Astrocyte (in vitro differentiated cells and primary cell): ENCODE measurements around the gene GPR27. TPM values are rescaled to one million over a fixed set of nuclear protein-coding genes. Genes with fewer than 3 reads are reported as not detected.

ENCODE experiments used
- DNase-seq: peaks from one replicate; pipeline ENCODE4 v3.0.0-alpha.2; 2010; ENCODE audit warnings: low read depth
- FAIRE-seq: peaks from 2 replicates; lab custom pipeline; 2011; peaks lifted over from hg19 to GRCh38; lab: Jason Lieb, UNC
- H2AFZ ChIP-seq: 2 replicates; pipeline ENCODE4 v1.6.0; 2012; ENCODE audit warnings: low read depth, low read length, inconsistent platforms
- H3K27ac ChIP-seq: 2 replicates; pipeline ENCODE4 v1.5.1; 2011; ENCODE audit warnings: low read depth, low read length, inconsistent platforms
- H3K27me3 ChIP-seq: 2 replicates; pipeline ENCODE4 v1.6.0; 2011; ENCODE audit warnings: low read length, inconsistent platforms; ENCODE audit not compliant: insufficient read depth
- H3K36me3 ChIP-seq: 2 replicates; pipeline ENCODE4 v1.5.1; 2011; ENCODE audit warnings: low read length, inconsistent platforms; ENCODE audit not compliant: insufficient read depth
- H3K4me1 ChIP-seq: 2 replicates; pipeline ENCODE4 v1.5.1; 2011; ENCODE audit warnings: low read length, inconsistent platforms; ENCODE audit not compliant: insufficient read depth
- H3K4me2 ChIP-seq: 2 replicates; pipeline ENCODE4 v1.6.0; 2012; ENCODE audit warnings: low read length, inconsistent platforms
- H3K4me3 ChIP-seq: 2 replicates; pipeline ENCODE4 v1.5.1; 2011; ENCODE audit warnings: low read depth, mild to moderate bottlenecking, low read length, inconsistent platforms; ENCODE audit not compliant: insufficient read depth
- H3K79me2 ChIP-seq: 2 replicates; pipeline ENCODE4 v1.6.0; 2012; ENCODE audit warnings: mild to moderate bottlenecking, low read length, inconsistent platforms; ENCODE audit not compliant: insufficient read depth
- H3K9ac ChIP-seq: 2 replicates; pipeline ENCODE4 v1.6.0; 2012; ENCODE audit warnings: mild to moderate bottlenecking, low read length, inconsistent platforms
- H3K9me3 ChIP-seq: 2 replicates; pipeline ENCODE4 v1.5.1; 2012; ENCODE audit warnings: low read depth, mild to moderate bottlenecking, low read length, inconsistent platforms; ENCODE audit not compliant: insufficient read depth
- H4K20me1 ChIP-seq: 2 replicates; pipeline ENCODE4 v1.6.0; 2012; ENCODE audit warnings: low read length, inconsistent platforms; ENCODE audit not compliant: insufficient read depth
- H3K27ac Mint-ChIP-seq: one replicate; pipeline ENCODE4 v1.8.0; 2021; ENCODE audit warnings: mild to moderate bottlenecking, mixed read lengths; ENCODE audit not compliant: unreplicated experiment
- H3K27me3 Mint-ChIP-seq: one replicate; pipeline ENCODE4 v1.8.0; 2021; ENCODE audit warnings: low read depth, mixed read lengths; ENCODE audit not compliant: unreplicated experiment
- H3K36me3 Mint-ChIP-seq: one replicate; pipeline ENCODE4 v1.8.0; 2021; ENCODE audit warnings: low read depth, mixed read lengths; ENCODE audit not compliant: unreplicated experiment
- H3K4me1 Mint-ChIP-seq: one replicate; pipeline ENCODE4 v1.8.0; 2021; ENCODE audit warnings: low read depth, mixed read lengths; ENCODE audit not compliant: unreplicated experiment
- H3K4me3 Mint-ChIP-seq: one replicate; pipeline ENCODE4 v1.8.0; 2021; ENCODE audit warnings: mild to moderate bottlenecking, moderate library complexity, mixed read lengths; ENCODE audit not compliant: unreplicated experiment
- H3K9me3 Mint-ChIP-seq: one replicate; pipeline ENCODE4 v1.8.0; 2021; ENCODE audit warnings: mild to moderate bottlenecking, mixed read lengths; ENCODE audit not compliant: unreplicated experiment
- CTCF ChIP-seq: IDR thresholded peaks from 2 replicates; pipeline ENCODE4 v1.5.1; 2011; ENCODE audit warnings: low read depth, mild to moderate bottlenecking, inconsistent platforms, low read length, moderate library complexity; ENCODE audit not compliant: insufficient read depth
- EZH2 ChIP-seq: IDR thresholded peaks from 2 replicates; pipeline ENCODE4 v1.6.1; 2012; ENCODE audit warnings: mild to moderate bottlenecking, low read length, inconsistent platforms; ENCODE audit not compliant: insufficient read depth
- total RNA-seq: library from RNA; stranded (reverse); gene quantifications from 2 replicates; pipeline ENCODE4 v1.2.1, GENCODE V29; 2021

GPR27 gene
- total RNA-seq, 1 donor from 2014 or later = 2.9 TPM

- no peak overlapping the region for H3K4me3 ChIP-seq
- H2AFZ ChIP-seq = no peak overlapping the region
- no peaks in the 10 kb centered on the region for H3K9me3 Mint-ChIP-seq
- H3K4me2 ChIP-seq = no peak overlapping the region
- no peak overlapping the region for H3K9ac ChIP-seq
- H3K27ac Mint-ChIP-seq = no peak overlapping the region
- H3K4me1 ChIP-seq = no peaks in the 10 kb centered on the region
- no peak overlapping the region for H3K27ac ChIP-seq
- TF ChIP-seq EZH2 (no peak), CTCF (no peak)
- no peaks in the 10 kb centered on the region for H3K36me3 Mint-ChIP-seq
- no peak for FAIRE-seq
- no peak overlapping the region for H3K4me3 Mint-ChIP-seq
- H3K36me3 ChIP-seq = no peaks in the 10 kb centered on the region
- no peaks in the 10 kb centered on the region for H3K79me2 ChIP-seq
- H3K27me3 ChIP-seq = peaks cover 5% of the 10 kb centered on the region
- no peaks in the 10 kb centered on the region for H4K20me1 ChIP-seq
- H3K9me3 ChIP-seq = no peaks in the 10 kb centered on the region
- DNase-seq = no peak
- peaks cover 39% of the 10 kb centered on the region for H3K4me1 Mint-ChIP-seq
- H3K27me3 Mint-ChIP-seq = no peaks in the 10 kb centered on the region
Measured at GRCh38 chr3:71705681-71706080, 48.0 kb upstream of the GPR27 start.

DNA sequence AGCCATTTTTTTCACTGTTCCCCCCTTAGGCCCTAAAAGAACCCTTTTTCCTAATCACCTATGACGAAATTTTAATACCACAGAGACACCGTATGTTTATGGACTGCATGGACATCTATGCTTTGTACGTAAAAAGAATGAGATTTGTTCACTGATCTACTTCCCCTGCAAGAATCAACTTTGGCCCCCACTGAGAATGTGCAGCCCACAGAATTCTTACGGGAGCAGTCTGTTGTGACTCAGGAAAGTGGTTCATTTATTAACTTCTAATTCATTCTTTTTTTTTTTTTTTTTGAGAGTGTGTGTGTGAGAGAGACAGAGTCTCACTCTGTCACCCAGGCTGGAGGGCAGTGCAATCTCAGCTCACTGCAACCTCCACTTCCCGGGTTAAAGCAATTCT lies 46.1 kb upstream of the GPR27 start:
- Mint-ChIP-seq H3K27ac (peak overlapping the region; percentile 82), H3K27me3 (no peaks in the 10 kb centered on the region), H3K4me1 (peaks cover 30% of the 10 kb centered on the region), H3K9me3 (no peaks in the 10 kb centered on the region), H3K4me3 (peak overlapping the region; percentile 62), H3K36me3 (no peaks in the 10 kb centered on the region)
- no peaks in the 10 kb centered on the region for H4K20me1 ChIP-seq
- TF ChIP-seq CTCF (no peak), EZH2 (no peak)
- no peaks in the 10 kb centered on the region for H3K79me2 ChIP-seq
- no peak overlapping the region for H3K4me3 ChIP-seq
- H3K27me3 ChIP-seq = peaks cover 5% of the 10 kb centered on the region
- H3K27ac ChIP-seq = no peak overlapping the region
- no peak overlapping the region for H2AFZ ChIP-seq
- FAIRE-seq (no peak), DNase-seq (peak; percentile 75)
- H3K9ac ChIP-seq = no peak overlapping the region
- no peaks in the 10 kb centered on the region for H3K4me1 ChIP-seq
- H3K4me2 ChIP-seq = no peak overlapping the region
- H3K9me3 ChIP-seq = no peaks in the 10 kb centered on the region
- no peaks in the 10 kb centered on the region for H3K36me3 ChIP-seq

DNA sequence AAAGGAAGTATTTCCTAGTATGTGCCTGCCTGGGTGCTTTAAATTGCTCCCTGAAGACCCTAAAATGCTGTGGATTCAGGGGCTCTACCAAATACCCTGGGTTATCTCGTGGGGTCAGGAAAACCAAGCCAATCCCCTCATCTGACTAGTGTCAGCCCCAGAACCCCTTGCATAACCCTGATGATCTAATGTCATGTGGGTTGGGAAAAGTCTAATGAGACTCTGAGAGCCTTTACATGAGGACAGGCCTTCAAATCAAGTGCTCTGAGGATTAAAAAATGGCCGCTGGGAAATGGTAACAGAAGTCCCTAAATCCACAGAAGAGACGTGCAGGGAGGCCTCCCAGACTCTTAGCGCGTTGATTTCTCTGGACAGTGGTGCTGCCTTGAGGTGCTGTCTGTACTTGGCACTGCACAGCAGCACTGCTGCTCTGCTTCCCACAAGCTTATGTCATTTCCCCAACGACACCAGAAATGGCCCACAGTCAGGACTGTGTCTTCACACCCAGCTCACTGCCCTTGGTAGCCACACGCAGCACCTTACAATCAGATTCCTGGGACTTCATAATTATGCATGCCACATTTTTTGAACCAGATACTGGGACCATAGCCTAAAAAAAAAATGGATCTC lies 45.1 kb upstream of the GPR27 start:
- no peaks in the 10 kb centered on the region for H3K79me2 ChIP-seq
- no peaks in the 10 kb centered on the region for H4K20me1 ChIP-seq
- Mint-ChIP-seq H3K4me3 (no peak overlapping the region), H3K9me3 (no peaks in the 10 kb centered on the region), H3K27ac (peak overlapping the region; percentile 27), H3K27me3 (no peaks in the 10 kb centered on the region), H3K4me1 (peaks cover 28% of the 10 kb centered on the region), H3K36me3 (no peaks in the 10 kb centered on the region)
- peaks cover 5% of the 10 kb centered on the region for H3K27me3 ChIP-seq
- no peak for TF ChIP-seq CTCF
- no peak for TF ChIP-seq EZH2
- H3K4me1 ChIP-seq = no peaks in the 10 kb centered on the region
- no peak for DNase-seq
- no peak overlapping the region for H3K27ac ChIP-seq
- no peak overlapping the region for H2AFZ ChIP-seq
- H3K9ac ChIP-seq = no peak overlapping the region
- H3K36me3 ChIP-seq = no peaks in the 10 kb centered on the region
- no peaks in the 10 kb centered on the region for H3K9me3 ChIP-seq
- no peak overlapping the region for H3K4me2 ChIP-seq
- no peak for FAIRE-seq
- H3K4me3 ChIP-seq = no peak overlapping the region
